ENCODE measurements around the gene POLR3K. TPM values are rescaled to one million over a fixed set of nuclear protein-coding genes. Genes with fewer than 3 reads are reported as not detected.

Gene POLR3K
- polyA plus RNA-seq, 1 of the 3 experiments (the other 2 are of a cell fraction): 54.5 TPM

- no peak overlapping the region for H3K9ac ChIP-seq
- ChIA-PET POLR2A (no interaction called here), CTCF (interaction anchor here (0.9 to 21.2 kb wide), 4 partner anchors 7 to 119 kb away, joined by 3 to 793 read pairs (median 56); partner anchors contain the start of gene HBQ1)
- no peak overlapping the region for H2AFZ ChIP-seq (ENCODE audit: low read depth)
- H3K4me2 ChIP-seq: no peak overlapping the region
- DNase-seq: no peak
- 88% methylated on average over 34 of the region's 89 CpGs for WGBS (ENCODE audit: low lambda C conversion rate)
- peaks cover 11% of the 10 kb centered on the region; the same call in 1 of the 2 replicates for H3K79me2 ChIP-seq (ENCODE audit: insufficient read depth)
- H3F3A ChIP-seq (replicated peaks; ENCODE audit: insufficient read depth): no peaks in the 10 kb centered on the region
- peaks cover 17% of the 10 kb centered on the region for H4K20me1 ChIP-seq (ENCODE audit: insufficient read depth)
- H3K27me3 ChIP-seq (ENCODE audit: insufficient read depth): no peaks in the 10 kb centered on the region
- H3K27ac ChIP-seq (ENCODE audit: low read depth in 2 of 2, low read length in 1 of 2): no peak overlapping the region
- H3K4me3 ChIP-seq (ENCODE audit: low read depth in 2 of 2, low read length in 1 of 2): no peak overlapping the region
- H3K9me2 ChIP-seq: no peaks in the 10 kb centered on the region
- H3K9me3 ChIP-seq: no peaks in the 10 kb centered on the region
- H3K36me3 ChIP-seq (replicated peaks in 1 of 2; ENCODE audit: control insufficient read depth in 1 of 2, insufficient read depth in 2 of 2, low read length in 1 of 2): peaks cover 11 to 71% of the 10 kb centered on the region in 2 experiments
- peaks cover 0 to 3% of the 10 kb centered on the region in 2 experiments; a peak in 1 of 4 replicates for H3K4me1 ChIP-seq (ENCODE audit: control insufficient read depth in 1 of 2, insufficient read depth in 2 of 2, low read depth in 1 of 2, low read length in 1 of 2)
- TF ChIP-seq USF2 (IDR thresholded peaks at IDR 0.05; ENCODE audit: borderline replicate concordance, low read depth, low read length) (no peak), EZH2phosphoT487 (IDR thresholded peaks at IDR 0.05; ENCODE audit: borderline replicate concordance, low read depth) (no peak), CTCF (IDR thresholded peaks at IDR 0.05) (no peak), RFX5 (IDR thresholded peaks at IDR 0.05; ENCODE audit: low read length) (no peak), GATA2 (CRISPR knock-in tag; IDR thresholded peaks at IDR 0.05) (no peak), TCF12 (IDR thresholded peaks at IDR 0.05) (no peak), PBX3 (IDR thresholded peaks at IDR 0.05) (no peak), MXI1 (IDR thresholded peaks at IDR 0.05; ENCODE audit: low read depth, low read length) (no peak), POLR2AphosphoS5 (IDR thresholded peaks at IDR 0.05; ENCODE audit: low read depth, low read length) (no peak), USF1 (IDR thresholded peaks at IDR 0.05; ENCODE audit: borderline replicate concordance, low read depth) (no peak), IRF3 (IDR thresholded peaks at IDR 0.05; ENCODE audit: low read depth, low read length) (no peak), MEF2A (IDR thresholded peaks at IDR 0.05; ENCODE audit: borderline replicate concordance, low read depth) (no peak), GABPA (IDR thresholded peaks at IDR 0.05; ENCODE audit: low read depth) (no peak), YY1 (IDR thresholded peaks at IDR 0.05; ENCODE audit: low read depth) (no peak), FOXJ3 (CRISPR knock-in tag; IDR thresholded peaks at IDR 0.05) (no peak), SIN3A (IDR thresholded peaks at IDR 0.05; ENCODE audit: borderline replicate concordance, low read depth, low read length) (no peak), SMC3 (IDR thresholded peaks at IDR 0.05; ENCODE audit: low read depth, low read length) (no peak), EP300 (IDR thresholded peaks at IDR 0.05; ENCODE audit: borderline replicate concordance in 1 of 2, low read depth in 1 of 2, low read length in 1 of 2) (no peak), RXRA (IDR thresholded peaks at IDR 0.05; ENCODE audit: borderline replicate concordance, low read depth) (no peak), NRF1 (IDR thresholded peaks at IDR 0.05; ENCODE audit: low read depth, low read length) (no peak)
Measured at GRCh38 chr16:60929-61878, 7.8 kb upstream of the POLR3K start.
